Neuronal stem cell (in vitro differentiated cells): ENCODE measurements around the gene ZNF785.

Source experiments
- DNase-seq: peaks from one replicate; pipeline ENCODE4 v3.0.0-alpha.2; 2013; ENCODE audit warnings: low spot score
- H2AFZ ChIP-seq: one replicate; pipeline ENCODE4 v1.6.1; 2013; ENCODE audit warnings: mild to moderate bottlenecking, low read length, inconsistent platforms
- H2AK5ac ChIP-seq: 2 replicates; pipeline ENCODE4 v1.6.1; 2013; ENCODE audit warnings: low read depth, mild to moderate bottlenecking, inconsistent platforms, low read length, moderate library complexity, mixed read lengths
- H2BK120ac ChIP-seq: 2 replicates; pipeline ENCODE4 v1.6.1; 2013; ENCODE audit warnings: low read depth, mild to moderate bottlenecking, inconsistent platforms, low read length, moderate library complexity, mixed read lengths
- H2BK12ac ChIP-seq: one replicate; pipeline ENCODE4 v1.6.1; 2013; ENCODE audit warnings: low read length, inconsistent platforms
- H2BK15ac ChIP-seq: 2 replicates; pipeline ENCODE4 v1.6.1; 2013; ENCODE audit warnings: mild to moderate bottlenecking, low read length, inconsistent platforms, mixed read lengths
- H2BK5ac ChIP-seq: one replicate; pipeline ENCODE4 v1.6.1; 2013; ENCODE audit warnings: inconsistent platforms, mild to moderate bottlenecking, low read length, moderate library complexity
- H3K14ac ChIP-seq: one replicate; pipeline ENCODE4 v1.6.1; 2013; ENCODE audit warnings: low read length, inconsistent platforms
- H3K18ac ChIP-seq: 2 replicates; pipeline ENCODE4 v1.6.1; 2013; ENCODE audit warnings: low read length, inconsistent platforms
- H3K23ac ChIP-seq: 2 replicates; pipeline ENCODE4 v1.6.1; 2013; ENCODE audit warnings: low read depth, mild to moderate bottlenecking, mixed read lengths, low read length, inconsistent platforms; ENCODE audit not compliant: poor library complexity
- H3K27ac ChIP-seq: replicated peaks from 3 replicates; pipeline ENCODE4 v1.5.1; 2013; ENCODE audit warnings: low read length, inconsistent platforms
- H3K27me3 ChIP-seq, 3 experiments: 2 replicates each; pipeline ENCODE4 v1.6.1; 2013; ENCODE audit warnings: low read length in 3 of 3, mild to moderate bottlenecking in 2 of 3, inconsistent platforms in 1 of 3, low read depth in 1 of 3, mixed read lengths in 1 of 3, moderate library complexity in 1 of 3; ENCODE audit not compliant: control insufficient read depth in 3 of 3, insufficient read depth in 3 of 3
- H3K36me3 ChIP-seq, 2 donors: replicated peaks in 1 of 2; 2 replicates each; pipeline ENCODE4 v1.6.1; 2013; ENCODE audit warnings: low read length in 2 of 2; ENCODE audit not compliant: control insufficient read depth in 2 of 2, insufficient read depth in 2 of 2
- H3K4ac ChIP-seq: 2 replicates; pipeline ENCODE4 v1.6.1; 2013; ENCODE audit warnings: inconsistent platforms, mild to moderate bottlenecking, low read length, moderate library complexity
- H3K4me1 ChIP-seq, 2 donors: 1 replicate in 1 of 2; 2 replicates in 1 of 2; pipeline ENCODE4 v1.6.1; 2013; ENCODE audit warnings: low read length in 2 of 2, low read depth in 1 of 2; ENCODE audit not compliant: control insufficient read depth in 2 of 2, insufficient read depth in 1 of 2
- H3K4me2 ChIP-seq: one replicate; pipeline ENCODE4 v1.6.1; 2013; ENCODE audit warnings: mild to moderate bottlenecking, low read length, inconsistent platforms; ENCODE audit not compliant: insufficient read depth, poor library complexity, severe bottlenecking
- H3K4me3 ChIP-seq, 2 donors: 2 replicates each; pipeline ENCODE4 v1.5.1; 2013; ENCODE audit warnings: low read length in 2 of 2, mild to moderate bottlenecking in 2 of 2, inconsistent platforms in 1 of 2, moderate library complexity in 1 of 2
- H3K79me1 ChIP-seq: one replicate; pipeline ENCODE4 v1.6.1; 2013; ENCODE audit warnings: low read depth, mild to moderate bottlenecking, inconsistent platforms, low read length, moderate library complexity
- H3K9ac ChIP-seq: one replicate; pipeline ENCODE4 v1.6.1; 2013; ENCODE audit warnings: mild to moderate bottlenecking, low read depth, low read length, inconsistent platforms; ENCODE audit not compliant: poor library complexity
- H3K9me3 ChIP-seq, 2 donors: replicated peaks in 1 of 2; 2 replicates each; pipeline versions ENCODE3 to v1.6.1; 2013; ENCODE audit warnings: low read length in 2 of 2, mild to moderate bottlenecking in 2 of 2, inconsistent platforms in 1 of 2, low read depth in 1 of 2, mixed read lengths in 1 of 2, moderate library complexity in 1 of 2; ENCODE audit not compliant: control insufficient read depth in 2 of 2, insufficient read depth in 1 of 2
- H4K8ac ChIP-seq: one replicate; pipeline ENCODE4 v1.6.1; 2013; ENCODE audit warnings: low read depth, mild to moderate bottlenecking, inconsistent platforms, low read length, moderate library complexity
- H4K91ac ChIP-seq: one replicate; pipeline ENCODE4 v1.6.1; 2013; ENCODE audit warnings: low read length, low read depth, mild to moderate bottlenecking, inconsistent platforms; ENCODE audit not compliant: poor library complexity
- WGBS, 2 donors: extraction: QIAGEN DNeasy Blood & Tissue Kit; methylation state at CpG; one replicate each; pipeline ENCODE4 v1.1.7; 2013; ENCODE audit warnings: missing lambda C conversion rate in 2 of 2, mixed read lengths in 1 of 2; ENCODE audit not compliant: insufficient read length in 2 of 2, insufficient replicate concordance in 1 of 2; ENCODE audit errors: extremely low coverage in 2 of 2; 5-methylcytosine and 5-hydroxymethylcytosine counted together

ZNF785 gene

DNA sequence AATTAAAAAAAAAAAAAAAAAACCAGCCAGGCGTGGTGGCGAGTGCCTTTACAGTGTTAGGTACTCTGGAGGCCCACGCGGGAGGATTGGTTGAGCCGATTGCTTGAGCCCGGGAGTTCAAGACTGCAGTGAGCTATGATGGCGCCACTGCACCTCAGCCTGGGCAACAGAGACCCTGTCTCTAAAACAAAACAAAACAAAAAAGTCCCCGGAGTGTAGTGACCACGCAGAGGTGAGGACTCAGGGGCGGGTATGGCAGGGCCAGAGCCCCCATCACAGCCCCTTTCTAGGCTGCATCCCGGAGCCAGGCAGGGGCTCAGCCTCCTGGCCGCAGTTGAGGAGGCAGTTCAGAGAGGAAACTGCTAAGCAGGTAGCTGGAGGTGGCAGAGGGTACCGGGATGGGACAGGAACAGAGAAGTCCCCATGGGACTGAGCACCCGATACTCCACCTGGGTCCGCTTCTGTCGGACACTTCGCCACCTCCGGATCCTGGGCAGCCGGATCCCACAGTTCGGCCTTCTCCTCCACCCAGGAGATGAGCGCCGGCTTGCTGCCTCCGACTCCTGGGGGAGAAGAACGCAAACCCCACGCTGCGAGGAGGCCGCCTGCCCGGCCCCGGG lies 51.6 kb downstream of the ZNF785 start:
- Histone ChIP-seq H3K79me1 (peaks cover 12% of the 10 kb centered on the region), H2BK5ac (no peak overlapping the region), H3K4me1 (peaks cover 7 to 9% of the 10 kb centered on the region in 2 donors), H3K27me3 (no peaks in the 10 kb centered on the region), H3K14ac (no peak overlapping the region), H2BK12ac (peak overlapping the region; percentile 95), H3K4me3 (peak overlapping the region; percentile 51 to 79), H3K36me3 (no peaks in the 10 kb centered on the region), H3K4me2 (peak overlapping the region; percentile 79), H2AFZ (peak overlapping the region; percentile 96), H2BK120ac (peak overlapping the region; percentile 40), H3K27ac (no peak overlapping the region), H3K4ac (no peak overlapping the region), H3K23ac (peak overlapping the region; percentile 95), H4K91ac (no peak overlapping the region), H3K9ac (peak overlapping the region; percentile 91), H4K8ac (peak overlapping the region; percentile 1), H3K9me3 (no peaks in the 10 kb centered on the region), H2BK15ac (no peak overlapping the region), H3K18ac (peak overlapping the region; percentile 97), H2AK5ac (peak overlapping the region; percentile 89)
- DNase-seq: no peak
- no CpG with 5 or more reads among the region's 29 CpGs for WGBS, 2 donors

DNA sequence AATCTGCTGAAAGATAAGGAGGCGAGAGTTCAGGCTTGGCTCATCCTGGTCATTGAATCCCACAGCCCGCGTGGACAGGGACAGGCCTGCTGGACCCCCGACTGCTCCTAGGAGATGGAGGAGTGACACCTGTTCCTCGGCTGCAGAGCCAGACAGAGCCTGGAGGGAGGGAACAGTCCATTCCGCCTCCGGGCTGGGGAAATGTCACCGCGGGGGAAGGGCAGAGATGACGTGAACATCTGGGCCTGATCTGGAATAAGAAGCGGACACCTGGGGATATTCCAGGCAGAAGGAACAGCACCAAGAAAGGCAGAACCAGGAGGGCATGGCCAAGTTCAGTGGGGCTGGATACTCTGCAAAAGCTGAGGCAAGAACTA lies 52.4 kb downstream of the ZNF785 start:
- peaks cover 12% of the 10 kb centered on the region for H3K79me1 ChIP-seq
- no peak overlapping the region for H4K8ac ChIP-seq
- H3K4me1 ChIP-seq: peaks cover 7 to 9% of the 10 kb centered on the region in 2 donors
- no peak overlapping the region for H2BK120ac ChIP-seq
- H3K27ac ChIP-seq: no peak overlapping the region
- H3K9me3 ChIP-seq: no peaks in the 10 kb centered on the region
- no peak overlapping the region for H4K91ac ChIP-seq
- no peak overlapping the region for H2BK12ac ChIP-seq
- H2BK5ac ChIP-seq: no peak overlapping the region
- no peaks in the 10 kb centered on the region for H3K27me3 ChIP-seq
- H3K9ac ChIP-seq: peak overlapping the region; percentile 7
- no peak overlapping the region for H3K4ac ChIP-seq
- H3K23ac ChIP-seq: no peak overlapping the region
- no peak overlapping the region for H3K18ac ChIP-seq
- no peak for DNase-seq
- no peak overlapping the region for H3K4me2 ChIP-seq
- peak overlapping the region; percentile 40 for H2AK5ac ChIP-seq
- H3K36me3 ChIP-seq: no peaks in the 10 kb centered on the region
- peak overlapping the region; percentile 64 for H2AFZ ChIP-seq
- no peak overlapping the region for H3K4me3 ChIP-seq
- no peak overlapping the region for H2BK15ac ChIP-seq
- no peak overlapping the region for H3K14ac ChIP-seq
- WGBS, 2 donors: no CpG with 5 or more reads among the region's 11 CpGs

DNA sequence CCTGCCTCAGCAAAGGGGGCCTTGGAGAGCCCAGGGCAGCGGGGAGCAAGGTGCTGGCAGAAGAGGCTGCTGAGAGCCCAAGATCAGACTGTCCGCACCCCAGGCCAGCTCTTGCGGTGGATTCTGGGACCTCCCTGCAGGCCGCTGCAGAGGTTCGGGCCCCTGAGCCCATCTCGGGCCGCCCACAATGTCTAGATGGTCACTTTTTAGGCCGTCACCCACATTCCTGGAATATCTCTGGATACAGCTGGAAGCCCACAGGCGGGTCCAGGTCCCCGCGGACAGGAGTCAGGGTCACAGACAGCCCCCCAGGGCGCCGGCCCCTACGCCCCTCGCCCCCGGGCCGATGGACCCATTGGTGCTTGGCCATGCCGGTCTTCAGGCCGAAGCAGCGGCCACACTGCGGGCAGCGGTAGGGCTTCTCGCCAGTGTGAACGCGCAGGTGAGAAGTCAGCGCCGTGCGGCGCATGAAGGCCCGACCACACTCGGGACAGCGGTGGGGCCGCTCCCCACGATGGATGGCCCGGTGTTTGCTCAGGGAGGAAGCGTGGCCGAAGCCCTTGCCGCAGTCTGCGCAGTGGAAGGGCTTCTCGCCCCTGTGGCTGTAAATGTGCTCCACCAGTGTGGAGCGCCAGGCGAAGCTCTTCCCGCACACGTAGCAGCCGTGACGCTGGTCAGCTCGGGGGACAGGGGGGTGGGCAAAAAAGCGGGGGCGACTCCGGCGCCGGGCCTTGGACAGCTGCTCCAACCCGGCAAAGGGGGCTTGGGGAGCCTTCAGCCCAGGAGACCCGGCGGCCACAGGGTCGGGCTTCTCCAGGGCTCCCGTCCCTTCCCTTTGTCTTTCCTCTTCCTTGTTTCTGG lies 53.0 kb downstream of the ZNF785 start:
- Histone ChIP-seq H3K9me3 (no peaks in the 10 kb centered on the region), H2AFZ (peak overlapping the region; percentile 64), H3K4ac (no peak overlapping the region), H3K4me3 (no peak overlapping the region), H2BK120ac (no peak overlapping the region), H3K27me3 (no peaks in the 10 kb centered on the region), H2BK12ac (no peak overlapping the region), H3K4me2 (no peak overlapping the region), H3K36me3 (no peaks in the 10 kb centered on the region), H3K18ac (no peak overlapping the region), H3K4me1 (peaks cover 13 to 14% of the 10 kb centered on the region in 2 donors), H3K79me1 (peaks cover 12% of the 10 kb centered on the region), H2BK5ac (no peak overlapping the region), H3K27ac (no peak overlapping the region), H3K14ac (no peak overlapping the region), H4K8ac (no peak overlapping the region), H4K91ac (no peak overlapping the region), H3K9ac (no peak overlapping the region), H3K23ac (no peak overlapping the region), H2BK15ac (no peak overlapping the region), H2AK5ac (peak overlapping the region; percentile 43)
- DNase-seq: no peak
- no CpG with 5 or more reads among the region's 57 CpGs for WGBS, 2 donors
